ENCODE measurements around the gene THADA.

- no peak for TF ChIP-seq EZH2 (IDR thresholded peaks at IDR 0.05)
- TF ChIP-seq, protein P1, sequence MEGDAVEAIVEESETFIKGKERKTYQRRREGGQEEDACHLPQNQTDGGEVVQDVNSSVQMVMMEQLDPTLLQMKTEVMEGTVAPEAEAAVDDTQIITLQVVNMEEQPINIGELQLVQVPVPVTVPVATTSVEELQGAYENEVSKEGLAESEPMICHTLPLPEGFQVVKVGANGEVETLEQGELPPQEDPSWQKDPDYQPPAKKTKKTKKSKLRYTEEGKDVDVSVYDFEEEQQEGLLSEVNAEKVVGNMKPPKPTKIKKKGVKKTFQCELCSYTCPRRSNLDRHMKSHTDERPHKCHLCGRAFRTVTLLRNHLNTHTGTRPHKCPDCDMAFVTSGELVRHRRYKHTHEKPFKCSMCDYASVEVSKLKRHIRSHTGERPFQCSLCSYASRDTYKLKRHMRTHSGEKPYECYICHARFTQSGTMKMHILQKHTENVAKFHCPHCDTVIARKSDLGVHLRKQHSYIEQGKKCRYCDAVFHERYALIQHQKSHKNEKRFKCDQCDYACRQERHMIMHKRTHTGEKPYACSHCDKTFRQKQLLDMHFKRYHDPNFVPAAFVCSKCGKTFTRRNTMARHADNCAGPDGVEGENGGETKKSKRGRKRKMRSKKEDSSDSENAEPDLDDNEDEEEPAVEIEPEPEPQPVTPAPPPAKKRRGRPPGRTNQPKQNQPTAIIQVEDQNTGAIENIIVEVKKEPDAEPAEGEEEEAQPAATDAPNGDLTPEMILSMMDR (IDR thresholded peaks at IDR 0.05), result no peak
- TF ChIP-seq EZH2phosphoT487 (IDR thresholded peaks at IDR 0.05), result no peak
Measured at GRCh38 chr2:43332653-43333052, 263.2 kb downstream of the THADA start.

Data from neural progenitor cell (in vitro differentiated cells).